Fibroblast of lung (primary cell): ENCODE measurements around the gene ATRNL1. TPM values are rescaled to one million over a fixed set of nuclear protein-coding genes. Genes with fewer than 3 reads are reported as not detected.

ENCODE experiments used
- DNase-seq, 2 donors: peaks; one replicate each; pipeline versions ENCODE4 v3.0.0 to v3.0.0-alpha.2; 2010; ENCODE audit warnings: low read depth in 2 of 2
- H2AFZ ChIP-seq: 2 replicates; pipeline ENCODE4 v1.5.1; 2012; ENCODE audit warnings: low read length, control low read depth, inconsistent platforms
- H3K27ac ChIP-seq: 2 replicates; pipeline ENCODE4 v1.5.1; 2011; ENCODE audit warnings: low read length, control low read depth; ENCODE audit not compliant: insufficient read depth
- H3K27me3 ChIP-seq: 2 replicates; pipeline ENCODE4 v1.5.1; 2011; ENCODE audit warnings: mild to moderate bottlenecking, low read length; ENCODE audit not compliant: control insufficient read depth, insufficient read depth
- H3K36me3 ChIP-seq: 2 replicates; pipeline ENCODE4 v1.5.1; 2011; ENCODE audit warnings: low read length; ENCODE audit not compliant: control insufficient read depth, insufficient read depth
- H3K4me1 ChIP-seq: 2 replicates; pipeline ENCODE4 v1.5.1; 2011; ENCODE audit warnings: low read length; ENCODE audit not compliant: control insufficient read depth, insufficient read depth; ENCODE audit errors: extremely low read depth
- H3K4me2 ChIP-seq: 2 replicates; pipeline ENCODE4 v1.5.1; 2011; ENCODE audit warnings: low read length, control low read depth; ENCODE audit not compliant: insufficient read depth; ENCODE audit errors: extremely low read depth
- H3K4me3 ChIP-seq, 4 experiments: fragments of 200-600 bp in 1 of 4; sonication (generic) in 1 of 4; replicated peaks in 1 of 4; 2 replicates each; pipeline ENCODE4 v1.5.1; 2011 to 2016; ENCODE audit warnings: low read length in 4 of 4, low read depth in 3 of 4, mild to moderate bottlenecking in 3 of 4, control low read depth in 2 of 4, inconsistent platforms in 1 of 4, mixed read lengths in 1 of 4; ENCODE audit not compliant: insufficient read depth in 1 of 4; ENCODE audit errors: control extremely low read depth in 1 of 4
- H3K79me2 ChIP-seq: 2 replicates; pipeline ENCODE4 v1.5.1; 2012; ENCODE audit warnings: mild to moderate bottlenecking, low read length, inconsistent platforms; ENCODE audit not compliant: control insufficient read depth, insufficient read depth
- H3K9ac ChIP-seq: 2 replicates; pipeline ENCODE4 v1.5.1; 2011; ENCODE audit warnings: mild to moderate bottlenecking, low read length, control low read depth; ENCODE audit not compliant: insufficient read depth
- H3K9me3 ChIP-seq: 2 replicates; pipeline ENCODE4 v1.5.1; 2012; ENCODE audit warnings: low read depth, low read length; ENCODE audit not compliant: control insufficient read depth, insufficient read depth
- H4K20me1 ChIP-seq: 2 replicates; pipeline ENCODE4 v1.5.1; 2011; ENCODE audit warnings: low read length; ENCODE audit not compliant: control insufficient read depth, insufficient read depth; ENCODE audit errors: extremely low read depth
- CTCF ChIP-seq, 2 donors: IDR thresholded peaks in 1 of 2; conservative IDR thresholded peaks in 1 of 2; 1 replicate in 1 of 2; 2 replicates in 1 of 2; pipeline ENCODE4 v1.5.1; 2011 to 2012; ENCODE audit warnings: low read length in 2 of 2, control low read depth in 1 of 2, inconsistent platforms in 1 of 2, low read depth in 1 of 2, mild to moderate bottlenecking in 1 of 2
- EZH2 ChIP-seq: IDR thresholded peaks from 2 replicates; pipeline ENCODE4 v1.5.1; 2012; ENCODE audit warnings: low read length, control low read depth, mild to moderate bottlenecking; ENCODE audit errors: missing control alignments
- polyA plus RNA-seq, 2 donors: library from polyadenylated mRNA; depleted of rRNA in 1 of 2; stranded (reverse) in 1 of 2; unstranded in 1 of 2; fragments of >200 nt; gene quantifications; 2 replicates each; pipeline ENCODE4 v1.2.1, GENCODE V29; 2011 to 2012; ENCODE audit warnings: missing spikeins in 1 of 2
- total RNA-seq: library from RNA; depleted of rRNA; stranded (reverse); fragments of >200 nt; gene quantifications from 2 replicates; pipeline ENCODE4 v1.2.1, GENCODE V29; 2014

The ATRNL1 gene
- total and polyA plus RNA-seq, 2 donors (not counting 1 experiment from before 2014, with no cell fraction given), result 0.33 TPM

GRCh38 chr10:115989621-115990020 is 896.5 kb downstream of the ATRNL1 start:
- no peak overlapping the region for H3K4me3 ChIP-seq
- peak in 1 of 2 donors; percentile 79 for DNase-seq
- H3K27ac ChIP-seq, result no peak overlapping the region
- H3K79me2 ChIP-seq, result no peaks in the 10 kb centered on the region
- no peaks in the 10 kb centered on the region for H4K20me1 ChIP-seq
- TF ChIP-seq EZH2, result no peak
- no peak for TF ChIP-seq CTCF (conservative IDR thresholded peaks at IDR 0.05 in 1 of 2, IDR thresholded peaks at IDR 0.05 in 1 of 2; ENCODE audit: low read depth in 1 of 2, low read length in 2 of 2)
- no peaks in the 10 kb centered on the region for H3K9me3 ChIP-seq
- no peak overlapping the region for H3K9ac ChIP-seq
- H3K4me1 ChIP-seq, result no peaks in the 10 kb centered on the region
- no peaks in the 10 kb centered on the region for H3K36me3 ChIP-seq
- no peak overlapping the region for H2AFZ ChIP-seq
- H3K4me2 ChIP-seq, result no peak overlapping the region
- no peaks in the 10 kb centered on the region for H3K27me3 ChIP-seq

DNA sequence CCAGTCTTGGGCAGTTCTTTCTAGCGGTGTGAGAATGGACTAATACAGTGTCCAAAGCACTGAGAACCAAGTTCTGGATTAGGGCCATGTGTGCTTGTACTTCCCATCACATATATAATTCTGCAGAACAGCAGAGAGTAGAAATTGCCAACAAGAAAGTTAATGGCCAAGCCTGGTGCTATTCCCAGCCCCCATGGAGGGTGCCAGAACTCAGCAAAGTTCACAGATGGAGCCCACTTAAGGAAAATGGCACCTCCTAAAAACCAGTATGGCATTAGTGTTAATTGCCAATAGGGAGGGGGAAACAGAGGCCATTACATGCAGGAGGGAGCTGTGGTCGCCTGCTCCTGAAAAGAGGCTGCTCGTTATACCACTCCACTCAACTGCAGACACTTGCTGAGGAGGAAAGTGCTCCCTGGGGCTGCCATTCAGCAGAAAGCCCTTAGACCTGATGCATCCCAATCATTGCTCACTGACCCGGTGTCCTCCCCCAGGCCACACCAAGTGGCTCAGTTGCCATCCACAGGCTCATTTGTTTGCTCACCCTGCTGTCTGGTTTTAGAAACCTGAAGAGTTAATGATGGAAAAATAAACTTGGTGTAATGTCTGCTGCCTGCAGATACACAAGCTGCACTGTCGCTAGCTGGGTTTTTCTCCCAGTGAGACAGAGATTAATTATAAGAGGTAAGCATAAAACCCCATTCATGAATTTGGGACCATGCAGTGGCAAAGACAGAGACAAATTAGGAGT is 899.2 kb downstream of the ATRNL1 start:
- TF ChIP-seq CTCF (conservative IDR thresholded peaks at IDR 0.05 in 1 of 2, IDR thresholded peaks at IDR 0.05 in 1 of 2; ENCODE audit: low read depth in 1 of 2, low read length in 2 of 2) (no peak), EZH2 (no peak)
- Histone ChIP-seq H3K9me3 (no peaks in the 10 kb centered on the region), H3K4me1 (no peaks in the 10 kb centered on the region)

DNA sequence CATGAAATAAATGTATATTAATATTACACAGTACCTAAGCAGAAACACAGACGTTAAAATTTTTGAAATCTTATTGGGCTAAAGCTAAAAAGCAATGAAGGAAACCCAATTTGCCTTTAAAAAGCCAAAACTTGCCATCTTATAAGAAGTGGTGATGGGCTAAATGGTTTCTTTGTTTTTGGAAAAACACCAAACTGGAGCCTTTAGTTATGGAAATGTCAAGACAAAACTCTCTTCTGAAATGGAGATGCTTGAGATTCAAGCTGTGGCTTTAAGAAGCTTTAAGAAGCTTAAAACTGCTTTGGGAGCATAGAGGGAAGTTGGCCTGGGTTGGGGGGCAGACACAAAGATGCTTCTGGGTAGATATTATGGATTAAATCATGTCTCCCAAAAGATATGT is 902.9 kb downstream of the ATRNL1 start:
- no peaks in the 10 kb centered on the region for H3K4me1 ChIP-seq
- no peaks in the 10 kb centered on the region for H3K9me3 ChIP-seq
- no peaks in the 10 kb centered on the region for H3K27me3 ChIP-seq
- no peaks in the 10 kb centered on the region for H3K36me3 ChIP-seq
- no peaks in the 10 kb centered on the region for H3K79me2 ChIP-seq
- no peak overlapping the region for H2AFZ ChIP-seq
- TF ChIP-seq EZH2, result no peak
- no peak for TF ChIP-seq CTCF (conservative IDR thresholded peaks at IDR 0.05 in 1 of 2, IDR thresholded peaks at IDR 0.05 in 1 of 2; ENCODE audit: low read depth in 1 of 2, low read length in 2 of 2)
- no peaks in the 10 kb centered on the region for H4K20me1 ChIP-seq
- no peak overlapping the region for H3K4me3 ChIP-seq
- no peak overlapping the region for H3K9ac ChIP-seq
- H3K27ac ChIP-seq, result no peak overlapping the region
- no peak overlapping the region for H3K4me2 ChIP-seq
- no peak for DNase-seq

More for the DNA sequence above, 899.2 kb downstream of the ATRNL1 start:
- Histone ChIP-seq H3K9ac (no peak overlapping the region), H3K27me3 (no peaks in the 10 kb centered on the region), H3K4me3 (no peak overlapping the region), H4K20me1 (no peaks in the 10 kb centered on the region), H2AFZ (no peak overlapping the region), H3K27ac (no peak overlapping the region), H3K36me3 (no peaks in the 10 kb centered on the region), H3K4me2 (no peak overlapping the region), H3K79me2 (no peaks in the 10 kb centered on the region)
- no peak for DNase-seq
